HCT116 (cell line): ENCODE data around the gene ERN1. TPM values are rescaled to one million over a fixed set of nuclear protein-coding genes. Genes with fewer than 3 reads are reported as not detected.

Experiments used
- ATAC-seq: fragments of 200-7000 bp; cut with Tn5 transposase; 2 replicates; pipeline ENCODE4 v1.9.1; 2020; ENCODE audit warnings: mild to moderate bottlenecking, moderate library complexity
- BruUV-seq: library from RNA; stranded (reverse); fragments of 400-500 nt; replicated peaks from 2 replicates; lab custom pipeline; 2021; lab: Mats Ljungman, UMichigan
- CTCF ChIA-PET: fragments of 300-600 bp; sonication (Branson Sonifier 250); formaldehyde crosslinking; loops from one replicate; lab custom pipeline; 2021; ENCODE audit warnings: antibody characterized with exemption; lab: Charles Lee
- POLR2A ChIA-PET: fragments of 300-600, 350-600 bp; sonication (Branson Sonifier 250); formaldehyde crosslinking; loops from one replicate; lab custom pipeline; 2021; ENCODE audit warnings: antibody characterized with exemption; lab: Charles Lee
- RAD21 ChIA-PET, 2 experiments: fragments of 300-600 bp; sonication (Branson Sonifier 250); formaldehyde crosslinking; loops; one replicate each; lab custom pipeline; 2023; ENCODE audit warnings: low total read pairs in 2 of 2; ENCODE audit not compliant: uncharacterized antibody in 2 of 2, unreplicated experiment in 2 of 2, low non-redundant PET in 1 of 2; lab: Charles Lee
- DNase-seq: peaks from one replicate; pipeline ENCODE4 v3.0.0-alpha.2; 2010; ENCODE audit warnings: low read depth, low spot score
- H2AFZ ChIP-seq: fragments of 200-600 bp; shearing (Covaris generic), sonication (generic); 2 replicates; pipeline ENCODE4 v1.6.1; 2017; ENCODE audit warnings: low read depth, mixed run types, mixed read lengths, antibody characterized with exemption, low read length; ENCODE audit not compliant: poor library complexity, severe bottlenecking
- H3K27ac ChIP-seq: 2 replicates; pipeline ENCODE4 v1.5.1; 2012; ENCODE audit warnings: low read depth, low read length
- H3K27me3 ChIP-seq: fragments of 200-600 bp; sonication (generic); 2 replicates; pipeline ENCODE4 v1.6.1; 2016; ENCODE audit warnings: mixed run types, low read length, mixed read lengths; ENCODE audit not compliant: insufficient read depth
- H3K36me3 ChIP-seq, 2 experiments: fragments of 200-500 bp in 1 of 2; fragments of 200-600 bp in 1 of 2; sonication (Bioruptor generic) in 1 of 2; sonication (generic) in 1 of 2; 2 replicates each; pipeline versions ENCODE4 v1.5.1 to v1.6.1; 2014 to 2016; ENCODE audit warnings: low read length in 2 of 2, inconsistent platforms in 1 of 2, mixed read lengths in 1 of 2, mixed run types in 1 of 2; ENCODE audit not compliant: insufficient read depth in 2 of 2, control insufficient read depth in 1 of 2
- H3K4me1 ChIP-seq, 2 experiments: fragments of 200-600 bp in 1 of 2; sonication (generic) in 1 of 2; 2 replicates each; pipeline versions ENCODE4 v1.5.1 to v1.6.1; 2012 to 2017; ENCODE audit warnings: low read length in 2 of 2, inconsistent platforms in 1 of 2, mild to moderate bottlenecking in 1 of 2, mixed read lengths in 1 of 2, mixed run types in 1 of 2, moderate library complexity in 1 of 2; ENCODE audit not compliant: insufficient read depth in 2 of 2, control insufficient read depth in 1 of 2
- H3K4me2 ChIP-seq: fragments of 200-600 bp; sonication (generic); 2 replicates; pipeline ENCODE4 v1.6.1; 2017; ENCODE audit warnings: mixed run types, low read length, mixed read lengths
- H3K4me3 ChIP-seq, 2 experiments: fragments of 200-600 bp in 1 of 2; sonication (generic) in 1 of 2; replicated peaks in 1 of 2; 2 replicates each; pipeline ENCODE4 v1.5.1; 2011 to 2016; ENCODE audit warnings: low read length in 2 of 2, control low read depth in 1 of 2, low read depth in 1 of 2, mild to moderate bottlenecking in 1 of 2, mixed read lengths in 1 of 2, mixed run types in 1 of 2
- H3K79me2 ChIP-seq: fragments of 200-600 bp; sonication (generic); 2 replicates; pipeline ENCODE4 v1.6.1; 2017; ENCODE audit warnings: mild to moderate bottlenecking, mixed run types, low read length, moderate library complexity, mixed read lengths; ENCODE audit not compliant: insufficient read depth
- H3K9ac ChIP-seq: fragments of 200-600 bp; sonication (generic); 2 replicates; pipeline ENCODE4 v1.6.1; 2016; ENCODE audit warnings: low read length, mixed read lengths
- H3K9me2 ChIP-seq: fragments of 200-600 bp; sonication (generic), shearing (Covaris generic); 2 replicates; pipeline ENCODE4 v1.6.1; 2017; ENCODE audit warnings: mixed run types, mild to moderate bottlenecking, moderate library complexity; ENCODE audit not compliant: insufficient read depth
- H3K9me3 ChIP-seq, 2 experiments: fragments of 200-500 bp in 1 of 2; fragments of 200-600 bp in 1 of 2; sonication (Bioruptor generic) in 1 of 2; sonication (generic) in 1 of 2; 2 replicates each; pipeline ENCODE4 v1.6.1; 2014 to 2017; ENCODE audit warnings: low read length in 2 of 2, mixed read lengths in 2 of 2, inconsistent platforms in 1 of 2, low read depth in 1 of 2, mild to moderate bottlenecking in 1 of 2, mixed run types in 1 of 2, moderate library complexity in 1 of 2; ENCODE audit not compliant: control insufficient read depth in 1 of 2, insufficient read depth in 1 of 2
- H4K20me1 ChIP-seq: fragments of 200-600 bp; sonication (generic), shearing (Covaris generic); 2 replicates; pipeline ENCODE4 v1.6.1; 2017; ENCODE audit warnings: mixed run types, mild to moderate bottlenecking, moderate library complexity; ENCODE audit not compliant: insufficient read depth
- EGR1 ChIP-seq: IDR thresholded peaks from 2 replicates; pipeline ENCODE4 v1.6.1; 2012; ENCODE audit warnings: low read depth
- ELF1 ChIP-seq: IDR thresholded peaks from 2 replicates; pipeline ENCODE4 v1.6.1; 2012; ENCODE audit warnings: low read depth, borderline replicate concordance
- FOSL1 ChIP-seq: IDR thresholded peaks from 2 replicates; pipeline ENCODE4 v1.6.1; 2012; ENCODE audit warnings: low read depth
- ZFX ChIP-seq: fragments of 450-650 bp; IDR thresholded peaks from 2 replicates; pipeline ENCODE4 v1.6.1; 2017
- intact Hi-C: fragments of 100-400 bp; cut with micrococcal nuclease; formaldehyde crosslinking; loops from 2 replicates; pipeline ENCODE4 v1.10.0; 2022
- total RNA-seq: library from RNA; stranded (reverse); gene quantifications from one replicate; pipeline ENCODE4 v1.2.1, GENCODE V29; 2021; ENCODE audit not compliant: unreplicated experiment
- TF ChIP-seq, protein P1 (sequence below), 3 experiments: fragments of 200-600 bp in 1 of 3; sonication (generic) in 1 of 3; IDR thresholded peaks in 2 of 3; conservative IDR thresholded peaks in 1 of 3; 2 replicates each; pipeline ENCODE4 v1.5.1; 2012 to 2017; ENCODE audit warnings: low read depth in 2 of 3, low read length in 2 of 3, antibody characterized with exemption in 1 of 3, borderline replicate concordance in 1 of 3, control low read depth in 1 of 3, mild to moderate bottlenecking in 1 of 3, mixed read lengths in 1 of 3, mixed run types in 1 of 3, moderate library complexity in 1 of 3; ENCODE audit not compliant: insufficient read depth in 1 of 3
- TF ChIP-seq, protein P2 (sequence below): IDR thresholded peaks from 2 replicates; pipeline ENCODE4 v1.6.1; 2012
- TF ChIP-seq, protein P3 (sequence below): IDR thresholded peaks from 2 replicates; pipeline ENCODE4 v1.6.1; 2011; ENCODE audit warnings: mild to moderate bottlenecking, low read length, moderate library complexity; ENCODE audit not compliant: insufficient replicate concordance; ENCODE audit errors: extremely low read depth
- TF ChIP-seq, protein P4 (sequence below): IDR thresholded peaks from 2 replicates; pipeline ENCODE4 v1.6.1; 2012

ERN1 gene
- total RNA-seq, 1 experiment from 2014 or later: 28.2 TPM

DNA sequence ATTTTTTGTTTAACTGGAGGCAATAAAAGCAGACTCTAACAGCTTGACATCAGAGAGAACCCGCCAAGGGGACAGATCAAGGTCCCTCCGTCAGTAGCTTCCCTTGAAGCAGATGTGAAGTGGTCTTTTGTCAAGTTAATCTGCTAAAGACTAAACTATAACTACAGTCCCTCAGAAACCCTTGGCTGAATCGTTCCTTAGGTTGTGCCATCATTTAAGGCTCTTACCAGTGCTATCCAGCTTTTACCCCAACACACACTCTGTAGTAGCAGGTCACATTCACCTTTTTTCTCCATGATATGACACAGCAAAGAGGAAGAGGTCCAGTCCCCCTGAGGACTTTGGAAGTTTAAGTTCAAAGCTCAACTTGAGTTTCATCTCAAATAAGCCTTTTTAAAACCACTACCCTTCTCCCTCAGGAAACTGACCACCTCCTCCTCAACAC lies 49.7 kb downstream of the ERN1 start:
- POLR2A ChIA-PET: no interaction called here
- no peaks in the 10 kb centered on the region for H3K9me2 ChIP-seq
- H3K4me1 ChIP-seq: peaks cover 27 to 31% of the 10 kb centered on the region in 2 experiments
- no peak overlapping the region for H3K27ac ChIP-seq
- no peak for DNase-seq
- H3K9me3 ChIP-seq: no peaks in the 10 kb centered on the region
- CTCF ChIA-PET: interaction anchor here (1.3 kb wide), 1 partner anchor 53 kb away, joined by 3 read pairs; no protein-coding TSS in a partner anchor
- intact Hi-C loops: no loop called here
- no peaks in the 10 kb centered on the region for H3K27me3 ChIP-seq
- RAD21 ChIA-PET: no interaction called here
- no peak overlapping the region for H2AFZ ChIP-seq
- no TSS peak for BruUV-seq
- ATAC-seq: no peak
- H3K79me2 ChIP-seq: no peaks in the 10 kb centered on the region
- no peak overlapping the region for H3K4me2 ChIP-seq
- H3K36me3 ChIP-seq: no peaks in the 10 kb centered on the region
- H4K20me1 ChIP-seq: no peaks in the 10 kb centered on the region
- TF ChIP-seq, protein P1, sequence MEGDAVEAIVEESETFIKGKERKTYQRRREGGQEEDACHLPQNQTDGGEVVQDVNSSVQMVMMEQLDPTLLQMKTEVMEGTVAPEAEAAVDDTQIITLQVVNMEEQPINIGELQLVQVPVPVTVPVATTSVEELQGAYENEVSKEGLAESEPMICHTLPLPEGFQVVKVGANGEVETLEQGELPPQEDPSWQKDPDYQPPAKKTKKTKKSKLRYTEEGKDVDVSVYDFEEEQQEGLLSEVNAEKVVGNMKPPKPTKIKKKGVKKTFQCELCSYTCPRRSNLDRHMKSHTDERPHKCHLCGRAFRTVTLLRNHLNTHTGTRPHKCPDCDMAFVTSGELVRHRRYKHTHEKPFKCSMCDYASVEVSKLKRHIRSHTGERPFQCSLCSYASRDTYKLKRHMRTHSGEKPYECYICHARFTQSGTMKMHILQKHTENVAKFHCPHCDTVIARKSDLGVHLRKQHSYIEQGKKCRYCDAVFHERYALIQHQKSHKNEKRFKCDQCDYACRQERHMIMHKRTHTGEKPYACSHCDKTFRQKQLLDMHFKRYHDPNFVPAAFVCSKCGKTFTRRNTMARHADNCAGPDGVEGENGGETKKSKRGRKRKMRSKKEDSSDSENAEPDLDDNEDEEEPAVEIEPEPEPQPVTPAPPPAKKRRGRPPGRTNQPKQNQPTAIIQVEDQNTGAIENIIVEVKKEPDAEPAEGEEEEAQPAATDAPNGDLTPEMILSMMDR (IDR thresholded peaks at IDR 0.05 in 2 of 3, conservative IDR thresholded peaks at IDR 0.05 in 1 of 3; ENCODE audit: borderline replicate concordance in 1 of 3, insufficient read depth in 1 of 3, low read depth in 2 of 3, low read length in 2 of 3): no peak
- TF ChIP-seq, protein P2, sequence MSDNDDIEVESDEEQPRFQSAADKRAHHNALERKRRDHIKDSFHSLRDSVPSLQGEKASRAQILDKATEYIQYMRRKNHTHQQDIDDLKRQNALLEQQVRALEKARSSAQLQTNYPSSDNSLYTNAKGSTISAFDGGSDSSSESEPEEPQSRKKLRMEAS: no peak
- no peak for TF ChIP-seq FOSL1
- TF ChIP-seq, protein P3, sequence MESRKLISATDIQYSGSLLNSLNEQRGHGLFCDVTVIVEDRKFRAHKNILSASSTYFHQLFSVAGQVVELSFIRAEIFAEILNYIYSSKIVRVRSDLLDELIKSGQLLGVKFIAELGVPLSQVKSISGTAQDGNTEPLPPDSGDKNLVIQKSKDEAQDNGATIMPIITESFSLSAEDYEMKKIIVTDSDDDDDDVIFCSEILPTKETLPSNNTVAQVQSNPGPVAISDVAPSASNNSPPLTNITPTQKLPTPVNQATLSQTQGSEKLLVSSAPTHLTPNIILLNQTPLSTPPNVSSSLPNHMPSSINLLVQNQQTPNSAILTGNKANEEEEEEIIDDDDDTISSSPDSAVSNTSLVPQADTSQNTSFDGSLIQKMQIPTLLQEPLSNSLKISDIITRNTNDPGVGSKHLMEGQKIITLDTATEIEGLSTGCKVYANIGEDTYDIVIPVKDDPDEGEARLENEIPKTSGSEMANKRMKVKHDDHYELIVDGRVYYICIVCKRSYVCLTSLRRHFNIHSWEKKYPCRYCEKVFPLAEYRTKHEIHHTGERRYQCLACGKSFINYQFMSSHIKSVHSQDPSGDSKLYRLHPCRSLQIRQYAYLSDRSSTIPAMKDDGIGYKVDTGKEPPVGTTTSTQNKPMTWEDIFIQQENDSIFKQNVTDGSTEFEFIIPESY: no peak
- TF ChIP-seq EGR1: no peak
- TF ChIP-seq ZFX: no peak
- TF ChIP-seq, protein P4, sequence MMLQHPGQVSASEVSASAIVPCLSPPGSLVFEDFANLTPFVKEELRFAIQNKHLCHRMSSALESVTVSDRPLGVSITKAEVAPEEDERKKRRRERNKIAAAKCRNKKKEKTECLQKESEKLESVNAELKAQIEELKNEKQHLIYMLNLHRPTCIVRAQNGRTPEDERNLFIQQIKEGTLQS: no peak
- no peak for TF ChIP-seq ELF1
- H3K4me3 ChIP-seq: no peak overlapping the region
- no peak overlapping the region for H3K9ac ChIP-seq
